Activated CD4-positive, alpha-beta memory T cell treated with anti-CD3 and anti-CD28 coated beads, Interleukin-2, amount 10 ng/mL, durations not matched to agents 7 days and 5 days (primary cell): ENCODE measurements around the gene B4GALT6. TPM values are rescaled to one million over a fixed set of nuclear protein-coding genes. Genes with fewer than 3 reads are reported as not detected.

Experiments used
- CTCF ChIA-PET: fragments of 350-600 bp; sonication (Branson Sonifier 250); formaldehyde crosslinking; loops from one replicate; lab custom pipeline; 2021; ENCODE audit warnings: antibody characterized with exemption, inconsistent platforms; lab: Charles Lee
- POLR2A ChIA-PET: fragments of 350-600 bp; sonication (Branson Sonifier 250); formaldehyde crosslinking; loops from one replicate; lab custom pipeline; 2021; ENCODE audit warnings: antibody characterized with exemption; lab: Charles Lee
- DNase-seq: peaks from one replicate; pipeline ENCODE4 v3.0.0-alpha.2; 2020
- H3K27ac Mint-ChIP-seq: one replicate; pipeline ENCODE4 v1.8.0; 2021; ENCODE audit warnings: mild to moderate bottlenecking, mixed read lengths
- H3K27me3 Mint-ChIP-seq: one replicate; pipeline ENCODE4 v1.8.0; 2021; ENCODE audit warnings: mixed read lengths
- H3K36me3 Mint-ChIP-seq: one replicate; pipeline ENCODE4 v1.8.0; 2021; ENCODE audit warnings: low read depth, mixed read lengths
- H3K4me1 Mint-ChIP-seq: one replicate; pipeline ENCODE4 v1.8.0; 2021; ENCODE audit warnings: mixed read lengths
- H3K4me3 Mint-ChIP-seq: one replicate; pipeline ENCODE4 v1.8.0; 2021; ENCODE audit warnings: mild to moderate bottlenecking, mixed read lengths
- H3K9me3 Mint-ChIP-seq: one replicate; pipeline ENCODE4 v1.8.0; 2021; ENCODE audit warnings: mixed read lengths
- total RNA-seq, 2 experiments: library from RNA; stranded (reverse); gene quantifications; one replicate each; pipeline ENCODE4 v1.2.3, GENCODE V29; 2021

Gene B4GALT6
- total RNA-seq, 2 experiments from 2014 or later, result 0.91 to 1.2 TPM

DNA sequence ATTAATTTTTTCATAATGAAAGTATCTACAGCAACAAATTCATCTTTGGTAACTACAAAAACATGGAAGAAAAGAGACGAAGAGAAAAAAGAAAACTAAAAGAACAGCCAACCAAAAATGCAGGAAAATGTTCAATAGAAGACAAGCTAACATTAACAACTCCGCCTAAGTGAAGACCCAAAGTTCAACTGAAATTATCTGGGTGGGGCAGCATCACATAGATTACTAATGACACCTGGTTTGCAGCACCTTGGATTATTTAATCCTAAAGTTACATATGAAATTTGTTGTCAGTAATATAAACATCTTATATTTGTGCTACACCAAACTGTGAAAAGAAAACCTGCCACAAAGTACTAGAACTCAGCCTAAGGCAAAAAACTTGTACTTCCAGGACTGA, 14.8 kb downstream of the B4GALT6 start:
- DNase-seq, result no peak
- Mint-ChIP-seq H3K9me3 (no peaks in the 10 kb centered on the region), H3K4me3 (no peak overlapping the region), H3K4me1 (no peaks in the 10 kb centered on the region), H3K27ac (no peak overlapping the region), H3K27me3 (no peaks in the 10 kb centered on the region), H3K36me3 (no peaks in the 10 kb centered on the region)
- POLR2A ChIA-PET, result no interaction called here
- CTCF ChIA-PET, result no interaction called here

DNA sequence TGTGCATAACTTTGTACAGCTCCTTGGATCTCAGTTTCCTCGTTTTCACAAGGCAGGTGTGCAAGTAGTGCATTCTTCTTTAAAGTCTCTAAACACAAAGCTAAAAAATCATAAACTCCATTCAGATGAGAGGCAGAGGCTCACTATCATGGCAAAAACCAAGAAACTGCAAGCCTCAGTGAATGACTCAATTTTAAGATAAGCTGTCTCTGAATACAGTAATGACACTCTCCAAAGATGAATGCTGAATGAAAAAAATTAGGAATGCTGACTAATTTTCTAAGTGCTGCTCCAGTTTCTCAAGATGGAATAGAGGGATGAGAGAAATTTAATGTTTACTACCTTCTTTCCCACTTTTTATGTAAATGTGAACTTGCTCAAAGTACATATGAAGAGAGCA, 17.2 kb downstream of the B4GALT6 start:
- no peaks in the 10 kb centered on the region for H3K9me3 Mint-ChIP-seq
- no peak overlapping the region for H3K4me3 Mint-ChIP-seq
- H3K36me3 Mint-ChIP-seq, result no peaks in the 10 kb centered on the region
- H3K4me1 Mint-ChIP-seq, result no peaks in the 10 kb centered on the region
- DNase-seq, result no peak
- no peaks in the 10 kb centered on the region for H3K27me3 Mint-ChIP-seq
- ChIA-PET CTCF (no interaction called here), POLR2A (no interaction called here)
- no peak overlapping the region for H3K27ac Mint-ChIP-seq

DNA sequence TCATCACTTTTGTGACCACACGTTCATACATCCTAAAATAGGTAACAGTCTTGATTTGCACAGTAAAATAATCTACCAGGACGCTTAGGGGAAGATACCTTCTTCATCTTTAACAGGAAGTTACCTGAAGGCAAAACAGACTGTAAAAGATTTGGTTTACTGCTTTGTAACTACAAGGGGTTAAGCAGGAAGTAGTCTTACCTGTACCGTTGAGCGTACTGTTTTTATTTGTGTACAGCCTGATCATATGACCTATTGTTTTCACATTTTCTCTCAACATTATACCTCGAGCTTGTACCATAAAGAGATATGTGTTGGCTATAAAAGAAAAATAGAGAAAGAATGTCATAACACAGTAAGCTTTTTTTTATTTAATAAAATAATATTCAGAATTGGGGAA, 18.3 kb downstream of the B4GALT6 start:
- CTCF ChIA-PET, result interaction anchor here (0.5 to 1.5 kb wide), 2 partner anchors 56 to 651 kb away, joined by 3 read pairs; no protein-coding TSS in a partner anchor
- H3K9me3 Mint-ChIP-seq, result no peaks in the 10 kb centered on the region
- no peak for DNase-seq
- H3K27me3 Mint-ChIP-seq, result no peaks in the 10 kb centered on the region
- POLR2A ChIA-PET, result no interaction called here
- H3K27ac Mint-ChIP-seq, result no peak overlapping the region
- H3K4me1 Mint-ChIP-seq, result no peaks in the 10 kb centered on the region
- H3K36me3 Mint-ChIP-seq, result no peaks in the 10 kb centered on the region
- no peak overlapping the region for H3K4me3 Mint-ChIP-seq

DNA sequence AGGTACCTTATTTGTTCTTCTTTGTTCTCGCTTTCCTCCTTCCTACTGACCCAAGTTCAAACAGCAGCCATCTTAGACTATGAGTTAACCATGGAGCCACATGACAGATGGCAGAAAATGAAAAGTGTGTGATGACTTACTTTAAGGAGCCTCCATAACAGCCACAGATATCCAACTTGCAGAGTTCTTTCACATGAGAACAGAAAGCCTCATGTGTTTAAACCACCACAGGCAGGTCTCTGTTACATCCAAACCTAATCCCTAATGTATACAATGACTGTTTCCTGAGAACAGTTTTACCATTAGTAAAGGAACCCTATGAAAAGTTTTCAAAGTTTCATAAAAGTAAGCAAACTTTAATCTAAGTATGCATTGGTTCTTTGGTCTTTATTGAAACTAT, 20.3 kb downstream of the B4GALT6 start:
- no peaks in the 10 kb centered on the region for H3K36me3 Mint-ChIP-seq
- CTCF ChIA-PET, result no interaction called here
- POLR2A ChIA-PET, result no interaction called here
- no peak overlapping the region for H3K27ac Mint-ChIP-seq
- H3K4me1 Mint-ChIP-seq, result peaks cover 7% of the 10 kb centered on the region
- H3K27me3 Mint-ChIP-seq, result no peaks in the 10 kb centered on the region
- no peak for DNase-seq
- H3K9me3 Mint-ChIP-seq, result no peaks in the 10 kb centered on the region
- no peak overlapping the region for H3K4me3 Mint-ChIP-seq

DNA sequence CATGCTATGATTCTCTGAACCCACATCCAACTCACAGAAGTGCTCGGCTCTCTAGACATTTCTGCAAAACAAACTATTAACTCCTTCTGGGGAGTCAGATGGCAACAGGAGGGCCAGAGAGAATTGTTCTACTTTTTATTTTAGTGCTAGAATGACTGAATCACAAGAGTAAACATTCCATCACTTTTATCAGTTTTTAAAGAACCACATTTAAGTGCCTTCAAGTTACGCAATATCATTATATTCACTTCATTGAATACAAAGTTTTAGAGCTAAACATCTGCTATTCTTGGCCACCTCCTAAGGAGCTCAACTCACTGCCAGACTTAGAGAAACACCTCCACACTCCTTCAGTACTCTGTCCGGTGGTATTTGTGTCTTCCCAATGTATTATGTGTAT, 22.4 kb downstream of the B4GALT6 start:
- no peaks in the 10 kb centered on the region for H3K36me3 Mint-ChIP-seq
- no peaks in the 10 kb centered on the region for H3K27me3 Mint-ChIP-seq
- no peak overlapping the region for H3K4me3 Mint-ChIP-seq
- no peak overlapping the region for H3K27ac Mint-ChIP-seq
- H3K4me1 Mint-ChIP-seq, result peaks cover 21% of the 10 kb centered on the region
- ChIA-PET CTCF (interaction anchor here (0.7 kb wide), 1 partner anchor 176 kb away, joined by 3 read pairs; no protein-coding TSS in a partner anchor), POLR2A (interaction anchor here (0.6 kb wide), 1 partner anchor 25 kb away, joined by 4 read pairs; no protein-coding TSS in a partner anchor)
- no peaks in the 10 kb centered on the region for H3K9me3 Mint-ChIP-seq
- no peak for DNase-seq

DNA sequence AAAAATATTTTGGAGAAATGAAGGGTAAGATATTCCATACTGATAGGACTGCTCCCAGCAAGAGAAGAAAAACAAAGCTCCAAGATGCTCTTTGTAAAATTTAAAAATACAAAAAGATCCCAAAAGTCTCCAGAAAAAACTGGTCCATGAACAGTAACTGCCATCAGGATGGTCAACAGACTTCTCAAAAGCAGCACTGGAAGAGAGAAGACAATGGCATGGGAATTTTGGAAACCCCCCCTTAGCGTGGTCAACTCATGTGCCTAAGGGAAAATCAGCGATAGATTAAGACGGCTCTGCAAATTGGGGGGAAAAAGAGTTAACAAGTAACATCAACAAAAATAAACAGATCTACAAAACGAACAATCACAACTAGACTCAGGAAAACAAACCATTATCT, 23.6 kb downstream of the B4GALT6 start:
- H3K9me3 Mint-ChIP-seq, result no peaks in the 10 kb centered on the region
- no peak overlapping the region for H3K4me3 Mint-ChIP-seq
- H3K36me3 Mint-ChIP-seq, result no peaks in the 10 kb centered on the region
- ChIA-PET CTCF (no interaction called here), POLR2A (no interaction called here)
- no peaks in the 10 kb centered on the region for H3K27me3 Mint-ChIP-seq
- peaks cover 21% of the 10 kb centered on the region for H3K4me1 Mint-ChIP-seq
- no peak overlapping the region for H3K27ac Mint-ChIP-seq
- no peak for DNase-seq

DNA sequence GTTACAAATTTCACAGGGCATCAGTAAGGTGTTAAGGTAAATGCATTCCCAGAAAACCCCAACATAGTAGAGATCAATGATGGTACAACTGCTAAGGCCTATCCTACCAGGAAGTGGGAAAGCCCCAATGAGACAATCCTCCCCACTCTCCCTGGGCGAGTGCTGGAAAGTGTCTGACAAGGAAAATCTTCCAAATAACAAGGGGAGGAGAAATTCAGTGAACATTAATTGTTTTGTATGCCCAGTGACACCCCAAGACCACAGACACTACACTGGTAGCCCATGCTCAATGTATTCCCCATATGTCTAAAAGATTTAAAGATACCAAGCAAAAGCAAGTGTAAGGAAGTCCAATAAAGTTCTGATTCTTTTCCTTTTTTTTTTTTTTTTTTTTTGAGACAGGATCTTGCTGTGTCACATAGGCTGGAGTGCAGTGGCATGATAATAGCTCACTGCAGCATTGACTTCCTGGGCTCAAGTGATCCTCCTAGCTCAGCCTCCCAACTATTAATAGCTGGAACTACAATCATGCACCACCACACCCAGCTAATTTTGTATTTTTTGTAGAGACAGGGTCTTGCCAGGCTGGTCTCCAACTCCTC, 24.7 kb downstream of the B4GALT6 start:
- ChIA-PET POLR2A (no interaction called here), CTCF (interaction anchor here (1.1 kb wide), 1 partner anchor 22 kb away, joined by 3 read pairs; no protein-coding TSS in a partner anchor)
- no peak for DNase-seq
- Mint-ChIP-seq H3K36me3 (no peaks in the 10 kb centered on the region), H3K27me3 (no peaks in the 10 kb centered on the region), H3K4me1 (peaks cover 21% of the 10 kb centered on the region), H3K9me3 (no peaks in the 10 kb centered on the region), H3K4me3 (no peak overlapping the region), H3K27ac (peak overlapping the region; percentile 59)

DNA sequence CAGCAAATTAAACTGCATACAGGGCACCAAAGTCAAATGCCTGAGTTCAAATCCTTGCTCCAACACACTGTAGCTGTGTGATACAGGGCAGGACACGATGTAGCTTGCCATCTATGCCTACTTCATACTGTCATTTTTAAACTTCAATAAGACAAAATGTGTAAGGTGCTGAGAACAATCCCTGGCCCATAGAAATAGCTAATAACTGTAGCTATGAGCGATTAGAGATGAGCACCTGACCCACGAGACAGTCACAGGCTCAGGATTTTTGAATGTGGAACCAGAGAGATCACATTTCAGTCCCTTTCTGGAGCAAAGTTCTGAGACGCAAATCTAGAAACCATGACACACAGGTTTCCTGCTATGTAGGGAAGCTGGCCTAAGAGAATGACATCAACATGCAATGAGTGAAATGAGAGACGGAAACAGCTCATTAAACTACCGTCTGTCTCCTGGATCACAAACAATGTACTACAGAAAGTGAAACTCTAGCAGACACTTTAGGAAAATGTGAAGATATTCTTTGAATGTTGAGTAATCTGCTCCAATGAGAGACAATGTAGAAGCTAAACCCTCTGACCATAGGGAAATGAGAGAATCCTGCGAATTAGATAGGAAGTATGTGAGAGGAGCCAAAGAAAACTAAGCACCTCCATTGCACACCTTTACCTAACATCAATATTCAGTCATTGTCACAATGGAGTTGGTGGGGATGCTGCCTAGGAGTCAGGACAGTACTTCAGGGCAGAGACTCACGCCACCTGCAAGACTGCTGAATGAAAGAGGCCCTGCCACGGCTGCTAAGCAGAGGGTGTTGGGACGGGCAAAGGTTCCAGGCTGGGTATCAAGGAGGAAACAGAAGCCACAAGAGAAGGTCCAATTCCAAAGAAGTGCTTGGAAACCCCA, 25.5 kb downstream of the B4GALT6 start:
- H3K4me3 Mint-ChIP-seq, result peak overlapping the region; percentile 28
- no peaks in the 10 kb centered on the region for H3K9me3 Mint-ChIP-seq
- CTCF ChIA-PET, result interaction anchor here (1.1 kb wide), 2 partner anchors 21 to 23 kb away, joined by 3 read pairs; no protein-coding TSS in a partner anchor
- peak overlapping the region; percentile 59 for H3K27ac Mint-ChIP-seq
- no peak for DNase-seq
- POLR2A ChIA-PET, result interaction anchor here (0.9 kb wide), 1 partner anchor 26 kb away, joined by 3 read pairs; the partner anchor contains the start of gene B4GALT6
- H3K27me3 Mint-ChIP-seq, result no peaks in the 10 kb centered on the region
- H3K36me3 Mint-ChIP-seq, result no peaks in the 10 kb centered on the region
- peaks cover 21% of the 10 kb centered on the region for H3K4me1 Mint-ChIP-seq

DNA sequence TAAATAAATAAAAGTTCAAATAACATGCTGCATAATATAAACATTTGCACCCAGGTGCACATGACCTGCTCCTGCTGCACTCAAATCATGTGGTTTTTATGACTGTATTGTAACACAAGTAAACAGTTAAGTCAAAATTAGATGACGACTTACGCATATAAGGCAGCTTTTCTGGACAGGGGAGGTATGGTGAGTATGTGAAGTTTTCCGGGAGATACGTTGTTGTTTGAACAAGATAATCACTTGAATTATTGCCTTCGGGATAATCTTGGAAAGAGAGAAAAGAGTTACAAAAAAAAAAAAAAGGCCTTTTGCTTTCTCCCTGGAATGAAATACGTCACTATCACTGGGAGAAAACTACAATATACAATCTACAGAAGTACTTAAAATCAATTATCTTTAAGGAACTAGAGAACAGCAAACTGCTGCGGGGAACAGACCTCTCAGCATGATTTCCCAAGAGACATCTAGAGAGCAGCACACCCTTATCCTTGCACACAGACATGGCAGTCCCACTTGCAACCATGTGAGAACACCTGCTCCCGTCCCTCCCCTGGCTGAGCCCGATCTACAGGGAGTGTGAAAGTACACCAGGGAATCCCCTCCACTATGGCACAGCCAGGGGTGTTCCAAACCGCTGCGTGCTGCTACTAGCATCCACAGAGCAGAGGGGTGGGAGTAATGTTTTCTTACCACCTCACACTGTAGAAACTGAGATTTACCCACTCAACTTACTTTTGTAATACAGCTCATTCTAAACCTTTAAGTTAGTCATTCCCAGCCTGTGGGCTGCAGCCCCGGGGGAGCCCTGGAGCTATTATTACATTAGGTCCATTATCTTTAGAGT, 26.3 kb downstream of the B4GALT6 start:
- POLR2A ChIA-PET, result interaction anchor here (0.9 kb wide), 1 partner anchor 27 kb away, joined by 3 read pairs; the partner anchor contains the start of gene B4GALT6
- Mint-ChIP-seq H3K4me1 (peaks cover 21% of the 10 kb centered on the region), H3K4me3 (no peak overlapping the region), H3K27ac (no peak overlapping the region), H3K36me3 (no peaks in the 10 kb centered on the region), H3K9me3 (no peaks in the 10 kb centered on the region), H3K27me3 (no peaks in the 10 kb centered on the region)
- CTCF ChIA-PET, result interaction anchor here (0.6 to 1.1 kb wide), 3 partner anchors 22 to 98 kb away, joined by 3 read pairs; no protein-coding TSS in a partner anchor
- no peak for DNase-seq

DNA sequence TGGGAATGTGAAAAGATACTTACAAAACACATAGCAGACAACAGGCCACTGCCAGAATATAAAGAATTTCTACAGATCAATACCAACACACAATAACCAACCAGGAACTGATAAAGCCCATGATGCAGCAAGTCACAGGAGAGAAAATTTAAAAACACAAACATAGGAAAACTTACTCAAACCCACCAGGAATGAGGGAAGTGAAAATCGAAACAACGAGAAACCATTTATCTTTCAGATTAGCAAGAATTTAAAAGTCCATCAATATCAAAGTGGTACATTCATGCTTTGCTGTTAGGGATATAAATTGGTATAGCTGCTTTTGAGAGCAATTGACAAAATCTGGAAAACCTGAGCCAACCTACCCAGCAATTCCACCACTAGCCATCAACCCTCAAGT, 27.6 kb downstream of the B4GALT6 start:
- no peaks in the 10 kb centered on the region for H3K9me3 Mint-ChIP-seq
- H3K4me3 Mint-ChIP-seq, result no peak overlapping the region
- no peak for DNase-seq
- H3K4me1 Mint-ChIP-seq, result peaks cover 21% of the 10 kb centered on the region
- ChIA-PET POLR2A (no interaction called here), CTCF (no interaction called here)
- no peak overlapping the region for H3K27ac Mint-ChIP-seq
- H3K27me3 Mint-ChIP-seq, result peaks cover 8% of the 10 kb centered on the region
- H3K36me3 Mint-ChIP-seq, result no peaks in the 10 kb centered on the region

DNA sequence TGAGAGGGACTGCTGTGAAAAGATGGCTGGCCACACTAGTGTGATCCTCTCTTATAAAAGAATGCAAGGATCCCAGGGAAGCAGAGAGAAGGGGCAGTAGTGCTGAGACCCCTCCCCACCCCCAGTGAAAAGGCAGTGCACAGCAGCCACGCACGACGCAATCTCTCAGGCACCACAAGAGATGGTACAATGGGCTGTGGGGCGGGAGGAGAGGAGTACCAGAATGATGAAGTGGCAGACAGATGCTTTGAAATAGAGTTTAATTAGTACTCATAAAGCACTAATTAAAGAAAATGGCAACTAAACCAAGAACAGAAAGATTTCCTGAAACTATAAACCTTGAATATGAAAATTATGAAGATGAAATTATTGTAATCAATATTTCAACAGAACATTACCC, 29.0 kb downstream of the B4GALT6 start:
- H3K27ac Mint-ChIP-seq, result no peak overlapping the region
- CTCF ChIA-PET, result no interaction called here
- POLR2A ChIA-PET, result no interaction called here

DNA sequence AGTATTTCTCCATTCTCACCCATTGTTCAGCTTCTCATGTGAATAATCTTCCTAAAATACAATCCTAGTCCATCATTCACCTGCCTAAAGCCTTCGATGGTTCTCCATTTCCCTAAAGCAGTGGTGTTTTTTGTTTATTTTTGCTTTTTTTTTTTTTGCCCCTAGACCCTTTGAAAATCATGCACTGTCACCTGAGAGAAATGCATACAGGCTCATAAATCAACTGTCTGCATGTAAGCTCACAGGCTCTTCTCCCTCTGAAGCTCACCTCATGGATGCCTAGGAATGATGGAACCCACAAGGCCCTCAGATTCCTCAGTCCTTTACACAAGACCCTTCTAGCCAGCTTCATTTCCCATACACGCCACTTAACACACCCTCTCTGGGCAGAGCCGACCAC, 31.5 kb downstream of the B4GALT6 start:
- CTCF ChIA-PET, result no interaction called here
- peaks cover 3% of the 10 kb centered on the region for H3K4me1 Mint-ChIP-seq
- no peak overlapping the region for H3K4me3 Mint-ChIP-seq
- peaks cover 13% of the 10 kb centered on the region for H3K27me3 Mint-ChIP-seq
- H3K27ac Mint-ChIP-seq, result no peak overlapping the region
- H3K9me3 Mint-ChIP-seq, result no peaks in the 10 kb centered on the region
- no peaks in the 10 kb centered on the region for H3K36me3 Mint-ChIP-seq
- POLR2A ChIA-PET, result no interaction called here
- no peak for DNase-seq

More for the DNA sequence above, 29.0 kb downstream of the B4GALT6 start:
- no peaks in the 10 kb centered on the region for H3K36me3 Mint-ChIP-seq
- peaks cover 12% of the 10 kb centered on the region for H3K27me3 Mint-ChIP-seq
- no peak overlapping the region for H3K4me3 Mint-ChIP-seq
- peaks cover 22% of the 10 kb centered on the region for H3K4me1 Mint-ChIP-seq
- H3K9me3 Mint-ChIP-seq, result no peaks in the 10 kb centered on the region
- DNase-seq, result no peak
